NCI-H2107 (cell line): ENCODE data around the gene PCDHB14.
"Not testable (repeated sequence)": the region's sequence is repeated elsewhere in the genome, so short reads cannot be mapped to it uniquely, and the experiment has no call there.

ENCODE experiments used
- DNase-seq: peaks from one replicate; lab custom pipeline; 2025; lab: John Stamatoyannopoulos, UW

The PCDHB14 gene

GRCh38 chr5:141210281-141210680 is 12.9 kb upstream of the PCDHB14 start:
- not testable (repeated sequence) for DNase-seq

- DNase-seq, result not testable (repeated sequence)
These were observed 12.3 kb upstream of the PCDHB14 start for GRCh38 chr5:141210849-141211248.

DNA sequence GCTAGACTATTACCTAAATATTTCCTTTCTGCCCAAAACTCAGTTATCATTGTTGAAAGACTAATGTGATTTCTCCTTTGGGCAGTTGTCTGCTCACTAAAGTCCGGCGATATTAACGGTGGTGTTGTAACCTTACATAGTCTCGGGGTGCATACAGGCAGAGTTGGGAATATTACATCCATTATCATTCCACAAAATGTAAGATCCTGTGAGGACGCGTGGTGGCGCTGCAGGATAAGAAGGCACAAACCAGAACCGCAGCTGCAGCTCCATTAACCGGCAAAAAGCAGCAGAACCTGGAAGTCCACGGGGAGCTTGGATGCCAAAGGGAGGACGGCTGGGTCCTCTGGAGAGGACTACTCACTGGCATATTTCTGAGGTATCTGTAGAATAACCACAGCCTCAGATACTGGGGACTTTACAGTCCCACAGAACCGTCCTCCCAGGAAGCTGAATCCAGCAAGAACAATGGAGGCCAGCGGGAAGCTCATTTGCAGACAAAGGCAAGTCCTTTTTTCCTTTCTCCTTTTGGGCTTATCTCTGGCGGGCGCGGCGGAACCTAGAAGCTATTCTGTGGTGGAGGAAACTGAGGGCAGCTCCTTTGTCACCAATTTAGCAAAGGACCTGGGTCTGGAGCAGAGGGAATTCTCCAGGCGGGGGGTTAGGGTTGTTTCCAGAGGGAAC is 9.3 kb upstream of the PCDHB14 start, which contains the start of gene PCDHB13:
TSS of gene PCDHB13 (plus strand) at position 264 of the 684 bp plus-strand sequence. CDS start at position 469, 205 bp downstream.
- DNase-seq, result not testable (repeated sequence)

GRCh38 chr5:141214583-141214982 is 8.6 kb upstream of the PCDHB14 start:
- not testable (repeated sequence) for DNase-seq

DNA sequence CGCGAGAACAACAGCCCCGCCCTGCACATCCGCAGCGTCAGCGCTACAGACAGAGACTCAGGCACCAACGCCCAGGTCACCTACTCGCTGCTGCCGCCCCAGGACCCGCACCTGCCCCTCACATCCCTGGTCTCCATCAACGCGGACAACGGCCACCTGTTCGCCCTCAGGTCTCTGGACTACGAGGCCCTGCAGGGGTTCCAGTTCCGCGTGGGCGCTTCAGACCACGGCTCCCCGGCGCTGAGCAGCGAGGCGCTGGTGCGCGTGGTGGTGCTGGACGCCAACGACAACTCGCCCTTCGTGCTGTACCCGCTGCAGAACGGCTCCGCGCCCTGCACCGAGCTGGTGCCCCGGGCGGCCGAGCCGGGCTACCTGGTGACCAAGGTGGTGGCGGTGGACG is 7.6 kb upstream of the PCDHB14 start:
- DNase-seq, result not testable (repeated sequence)

GRCh38 chr5:141216035-141216434 is 7.1 kb upstream of the PCDHB14 start:
- not testable (repeated sequence) for DNase-seq

DNA sequence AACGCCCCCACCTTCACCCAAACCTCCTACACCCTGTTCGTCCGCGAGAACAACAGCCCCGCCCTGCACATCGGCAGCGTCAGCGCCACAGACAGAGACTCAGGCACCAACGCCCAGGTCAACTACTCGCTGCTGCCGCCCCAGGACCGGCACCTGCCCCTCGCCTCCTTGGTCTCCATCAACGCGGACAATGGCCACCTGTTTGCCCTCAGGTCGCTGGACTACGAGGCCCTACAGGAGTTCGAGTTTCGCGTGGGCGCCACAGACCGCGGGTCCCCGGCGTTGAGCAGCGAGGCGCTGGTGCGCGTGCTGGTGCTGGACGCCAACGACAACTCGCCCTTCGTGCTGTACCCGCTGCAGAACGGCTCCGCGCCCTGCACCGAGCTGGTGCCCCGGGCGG is 1.7 kb downstream of the PCDHB14 start:
- not testable (repeated sequence) for DNase-seq

- DNase-seq, result not testable (repeated sequence)
These were observed 2.3 kb downstream of the PCDHB14 start for GRCh38 chr5:141225421-141225820.

- no peak for DNase-seq
These were observed 11.0 kb downstream of the PCDHB14 start for GRCh38 chr5:141234109-141234667.

DNA sequence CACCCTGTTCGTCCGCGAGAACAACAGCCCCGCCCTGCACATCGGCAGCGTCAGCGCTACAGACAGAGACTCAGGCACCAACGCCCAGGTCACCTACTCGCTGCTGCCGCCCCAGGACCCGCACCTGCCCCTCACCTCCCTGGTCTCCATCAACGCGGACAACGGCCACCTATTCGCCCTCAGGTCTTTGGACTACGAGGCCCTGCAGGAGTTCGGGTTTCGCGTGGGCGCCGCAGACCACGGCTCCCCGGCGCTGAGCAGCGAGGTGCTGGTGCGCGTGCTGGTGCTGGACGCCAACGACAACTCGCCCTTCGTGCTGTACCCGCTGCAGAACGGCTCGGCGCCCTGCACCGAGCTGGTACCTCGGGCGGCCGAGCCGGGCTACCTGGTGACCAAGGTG is 12.8 kb downstream of the PCDHB14 start:
- DNase-seq, result not testable (repeated sequence)

DNA sequence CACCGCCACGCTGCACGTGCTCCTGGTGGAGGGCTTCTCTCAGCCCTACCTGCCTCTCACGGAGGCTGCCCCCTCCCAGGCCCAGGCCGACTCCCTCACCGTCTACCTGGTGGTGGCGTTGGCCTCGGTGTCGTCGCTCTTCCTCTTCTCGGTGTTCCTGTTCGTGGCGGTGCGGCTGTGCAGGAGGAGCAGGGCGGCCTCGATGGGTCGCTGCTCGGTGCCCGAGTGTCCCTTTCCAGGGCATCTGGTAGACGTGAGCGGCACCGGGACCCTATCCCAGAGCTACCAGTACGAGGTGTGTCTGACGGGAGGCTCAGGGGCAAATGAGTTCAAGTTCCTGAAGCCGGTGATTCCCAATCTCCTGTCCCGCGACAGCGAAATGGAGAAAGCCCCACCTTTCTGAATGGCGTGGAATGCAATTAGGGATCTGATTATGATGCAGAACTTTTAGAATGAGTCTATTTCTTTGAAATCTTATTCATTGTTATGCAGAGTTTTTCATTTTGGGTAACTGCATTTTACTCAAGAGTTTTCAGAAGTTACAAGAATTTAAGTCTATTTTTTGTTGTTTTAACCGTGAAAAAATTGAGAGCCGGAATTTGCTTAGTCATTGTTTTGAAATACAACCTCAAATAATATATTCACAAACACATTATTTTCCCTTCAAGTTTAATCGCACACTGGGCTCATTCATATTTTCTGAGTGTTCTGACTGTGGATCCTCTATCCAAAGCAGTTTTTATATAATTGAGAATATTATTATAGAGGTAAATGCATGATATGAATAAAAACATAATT is 13.6 kb downstream of the PCDHB14 start:
- no peak for DNase-seq

DNA sequence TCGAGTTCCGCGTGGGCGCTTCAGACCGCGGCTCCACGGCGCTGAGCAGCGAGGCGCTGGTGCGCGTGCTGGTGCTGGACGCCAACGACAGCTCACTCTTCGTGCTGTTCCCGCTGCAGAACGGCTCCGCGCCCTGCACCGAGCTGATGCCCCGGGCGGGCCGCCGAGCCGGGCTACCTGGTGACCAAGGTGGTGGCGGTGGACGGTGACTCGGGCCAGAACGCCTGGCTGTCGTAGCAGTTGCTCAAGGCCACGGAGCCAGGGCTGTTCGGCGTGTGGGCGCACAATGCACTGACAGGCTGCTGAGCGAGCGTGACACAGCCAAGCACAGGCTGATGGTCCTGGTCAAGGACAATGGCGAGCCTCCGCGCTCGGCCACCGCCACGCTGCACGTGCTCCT is 18.4 kb downstream of the PCDHB14 start:
- no peak for DNase-seq

DNA sequence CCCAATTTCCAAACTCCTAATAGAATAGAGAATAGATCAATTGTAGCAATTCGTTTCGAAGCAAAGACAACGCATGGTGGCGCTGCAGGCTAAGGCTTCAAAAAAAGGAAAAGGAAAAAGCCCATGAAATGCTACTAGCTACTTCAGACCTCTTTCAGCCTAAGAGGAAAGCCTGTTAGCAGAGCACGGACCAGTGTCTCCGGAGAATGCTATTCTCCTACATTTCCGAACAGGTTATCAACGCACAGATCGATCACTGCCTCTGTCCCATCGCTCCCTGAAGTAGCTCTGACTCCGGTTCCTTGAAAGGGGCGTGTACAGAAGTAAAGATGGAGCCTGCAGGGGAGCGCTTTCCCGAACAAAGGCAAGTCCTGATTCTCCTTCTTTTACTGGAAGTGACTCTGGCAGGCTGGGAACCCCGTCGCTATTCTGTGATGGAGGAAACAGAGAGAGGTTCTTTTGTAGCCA is 22.1 kb downstream of the PCDHB14 start, which contains the start of gene PCDHB15:
TSS of gene PCDHB15 (plus strand) at position 146 of the 468 bp plus-strand sequence. CDS start at position 330, 184 bp downstream.
- DNase-seq, result no peak

DNA sequence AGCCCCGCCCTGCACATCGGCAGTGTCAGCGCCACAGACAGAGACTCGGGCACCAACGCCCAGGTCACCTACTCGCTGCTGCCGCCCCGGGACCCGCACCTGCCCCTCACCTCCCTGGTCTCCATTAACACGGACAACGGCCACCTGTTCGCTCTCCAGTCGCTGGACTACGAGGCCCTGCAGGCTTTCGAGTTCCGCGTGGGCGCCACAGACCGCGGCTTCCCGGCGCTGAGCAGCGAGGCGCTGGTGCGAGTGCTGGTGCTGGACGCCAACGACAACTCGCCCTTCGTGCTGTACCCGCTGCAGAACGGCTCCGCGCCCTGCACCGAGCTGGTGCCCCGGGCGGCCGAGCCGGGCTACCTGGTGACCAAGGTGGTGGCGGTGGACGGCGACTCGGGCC is 23.8 kb downstream of the PCDHB14 start:
- not testable (repeated sequence) for DNase-seq

- not testable (repeated sequence) for DNase-seq
These were observed 24.3 kb downstream of the PCDHB14 start for GRCh38 chr5:141247434-141247833.

DNA sequence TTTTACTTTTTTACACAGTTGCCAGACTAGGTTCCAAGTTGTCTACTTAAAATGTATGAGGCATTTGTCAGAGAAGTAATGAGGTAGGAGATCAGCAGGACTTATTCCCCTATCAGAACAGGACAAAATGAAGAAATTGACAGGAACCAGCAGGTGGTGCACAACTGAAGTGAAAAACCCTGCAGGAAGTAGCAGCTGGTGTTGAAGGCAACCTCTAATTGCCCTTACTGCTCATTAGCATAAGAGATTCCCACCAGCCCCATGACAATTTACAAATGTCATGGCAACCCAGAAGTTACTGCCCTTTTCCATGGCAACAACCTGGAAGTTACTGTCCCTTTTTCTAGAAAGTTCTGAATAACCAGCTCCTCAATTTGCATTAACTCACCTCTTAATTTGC is 27.4 kb downstream of the PCDHB14 start:
- no peak for DNase-seq

- DNase-seq, result no peak
These were observed 35.3 kb downstream of the PCDHB14 start for GRCh38 chr5:141258464-141258863.

DNA sequence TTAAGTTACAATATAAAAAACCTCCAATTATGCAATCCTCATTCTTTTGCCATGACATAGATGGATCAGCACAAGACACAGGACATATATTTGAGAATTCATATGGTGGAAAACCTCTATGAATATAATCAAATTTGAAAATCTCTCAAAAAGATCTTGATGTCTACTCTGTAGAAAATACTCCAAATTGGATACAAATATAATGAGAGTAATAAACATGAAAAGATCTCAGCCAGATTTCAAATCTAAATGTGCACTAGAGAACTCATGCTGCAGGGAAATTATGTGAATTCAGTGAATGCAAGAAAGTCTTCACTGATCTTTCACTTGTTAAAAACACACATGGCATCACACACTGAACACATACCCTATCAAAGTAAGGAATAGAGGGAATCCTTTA is 35.8 kb downstream of the PCDHB14 start:
- no peak for DNase-seq

- DNase-seq, result no peak
These were observed 37.5 kb downstream of the PCDHB14 start for GRCh38 chr5:141260458-141261237.

- no peak for DNase-seq
These were observed 38.0 kb downstream of the PCDHB14 start for GRCh38 chr5:141261238-141261546.

GRCh38 chr5:141269195-141269594 is 46.1 kb downstream of the PCDHB14 start:
- DNase-seq, result no peak

DNA sequence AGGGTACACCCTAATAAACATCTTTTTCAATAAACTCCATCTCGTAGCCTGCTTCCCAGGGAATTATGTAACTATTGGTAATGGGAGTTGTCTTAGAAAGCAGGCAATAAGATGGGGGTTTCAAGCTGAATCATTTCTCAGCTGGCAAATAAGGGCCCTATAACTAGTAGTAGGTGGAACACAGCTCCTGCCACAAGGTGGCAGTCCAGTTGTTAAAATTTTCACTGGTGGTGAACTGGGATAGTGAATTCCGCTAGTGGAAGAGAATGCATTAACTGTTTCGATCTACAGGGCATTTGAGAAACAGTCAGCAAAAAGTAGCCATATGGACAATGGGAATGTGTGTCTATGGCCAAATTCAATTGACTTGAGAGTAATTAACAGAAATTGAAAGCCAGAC is 49.8 kb downstream of the PCDHB14 start:
- no peak for DNase-seq
